Endothelial cell of umbilical vein (primary cell): Measurements from ENCODE around the gene UNC119. TPM values are rescaled to one million over a fixed set of nuclear protein-coding genes. Genes with fewer than 3 reads are reported as not detected.

Experiments used
- BruUV-seq: library from RNA; stranded (reverse); fragments of 400-500 nt; replicated peaks from 2 replicates; lab custom pipeline; 2021; lab: Mats Ljungman, UMichigan
- CTCF ChIA-PET: fragments of 300-600, 350-600 bp; sonication (Branson Sonifier 250); formaldehyde crosslinking; loops from one replicate; lab custom pipeline; 2021; ENCODE audit warnings: antibody characterized with exemption, inconsistent platforms; lab: Charles Lee
- POLR2A ChIA-PET: fragments of 300-600, 350-600 bp; sonication (Branson Sonifier 250); formaldehyde crosslinking; loops from one replicate; lab custom pipeline; 2021; ENCODE audit warnings: antibody characterized with exemption, inconsistent platforms; lab: Charles Lee
- DNase-seq: peaks from one replicate; pipeline ENCODE4 v3.0.0-alpha.2; 2011; ENCODE audit warnings: low read depth, low spot score
- FAIRE-seq: peaks from 2 replicates; lab custom pipeline; 2011; peaks lifted over from hg19 to GRCh38; lab: Jason Lieb, UNC
- H2AFZ ChIP-seq: 2 replicates; pipeline ENCODE4 v1.6.0; 2012; ENCODE audit warnings: low read depth, low read length, control low read depth, inconsistent platforms
- H3K27ac ChIP-seq: 2 replicates; pipeline ENCODE4 v1.5.1; 2011; ENCODE audit warnings: low read depth, mild to moderate bottlenecking, control low read depth, low read length, moderate library complexity; ENCODE audit not compliant: insufficient read depth
- H3K27me3 ChIP-seq, 2 experiments: 2 replicates each; pipeline versions ENCODE4 v1.6.0 to v1.6.1; 2011; ENCODE audit warnings: low read length in 2 of 2, mixed read lengths in 1 of 2; ENCODE audit not compliant: control insufficient read depth in 2 of 2, insufficient read depth in 2 of 2
- H3K36me3 ChIP-seq, 2 experiments: 2 replicates in 1 of 2; 3 replicates in 1 of 2; pipeline ENCODE4 v1.5.1; 2011; ENCODE audit warnings: low read length in 2 of 2, mild to moderate bottlenecking in 1 of 2, moderate library complexity in 1 of 2; ENCODE audit not compliant: control insufficient read depth in 2 of 2, insufficient read depth in 2 of 2; ENCODE audit errors: extremely low read depth in 1 of 2
- H3K4me1 ChIP-seq: 3 replicates; pipeline ENCODE4 v1.5.1; 2011; ENCODE audit warnings: mild to moderate bottlenecking, low read length; ENCODE audit not compliant: control insufficient read depth, insufficient read depth; ENCODE audit errors: extremely low read depth
- H3K4me2 ChIP-seq: 2 replicates; pipeline ENCODE4 v1.6.1; 2011; ENCODE audit warnings: low read length, control low read depth, mixed read lengths; ENCODE audit not compliant: insufficient read depth
- H3K4me3 ChIP-seq, 3 experiments: fragments of 200-600 bp in 1 of 3; sonication (generic), shearing (Covaris generic) in 1 of 3; replicated peaks in 1 of 3; 2 replicates each; pipeline ENCODE4 v1.5.1; 2011 to 2016; ENCODE audit warnings: control low read depth in 3 of 3, low read length in 3 of 3, mild to moderate bottlenecking in 2 of 3, inconsistent platforms in 1 of 3, low read depth in 1 of 3, moderate library complexity in 1 of 3; ENCODE audit not compliant: insufficient read depth in 1 of 3
- H3K79me2 ChIP-seq: 2 replicates; pipeline ENCODE4 v1.6.0; 2012; ENCODE audit warnings: low read length, inconsistent platforms; ENCODE audit not compliant: control insufficient read depth, insufficient read depth
- H3K9ac ChIP-seq: replicated peaks from 2 replicates; pipeline ENCODE3; 2011; ENCODE audit warnings: low read length, control low read depth; ENCODE audit not compliant: insufficient read depth; ENCODE audit errors: extremely low read depth
- H3K9me1 ChIP-seq: replicated peaks from 3 replicates; pipeline ENCODE4 v1.6.0; 2011; ENCODE audit warnings: mild to moderate bottlenecking, low read length; ENCODE audit not compliant: control insufficient read depth, insufficient read depth; ENCODE audit errors: extremely low read depth
- H3K9me3 ChIP-seq: replicated peaks from 2 replicates; pipeline ENCODE4 v1.5.1; 2012; ENCODE audit warnings: low read length, inconsistent platforms; ENCODE audit not compliant: control insufficient read depth, insufficient read depth
- H4K20me1 ChIP-seq: replicated peaks from 2 replicates; pipeline ENCODE3; 2011; ENCODE audit warnings: mild to moderate bottlenecking, low read length; ENCODE audit not compliant: control insufficient read depth, insufficient read depth; ENCODE audit errors: extremely low read depth
- CTCF ChIP-seq, 2 donors: IDR thresholded peaks; 1 replicate in 1 of 2; 2 replicates in 1 of 2; pipeline ENCODE4 v1.5.1; 2011; ENCODE audit warnings: low read length in 2 of 2, mild to moderate bottlenecking in 2 of 2, moderate library complexity in 2 of 2, control low read depth in 1 of 2, inconsistent platforms in 1 of 2, low read depth in 1 of 2; ENCODE audit not compliant: insufficient read depth in 1 of 2; ENCODE audit errors: extremely low read depth in 1 of 2
- EZH2 ChIP-seq: IDR thresholded peaks from 2 replicates; pipeline ENCODE4 v1.6.1; 2012; ENCODE audit warnings: borderline replicate concordance, low read depth, mild to moderate bottlenecking, moderate library complexity, low read length, inconsistent platforms; ENCODE audit not compliant: severe bottlenecking
- FOS ChIP-seq: IDR thresholded peaks from 2 replicates; pipeline ENCODE4 v1.6.1; 2011; ENCODE audit warnings: mild to moderate bottlenecking, low read length, moderate library complexity, borderline replicate concordance; ENCODE audit not compliant: insufficient read depth
- GATA2 ChIP-seq: IDR thresholded peaks from 2 replicates; pipeline ENCODE4 v1.7.0; 2011; ENCODE audit warnings: low read depth, mild to moderate bottlenecking, moderate library complexity, mixed read lengths, low read length; ENCODE audit not compliant: insufficient read length, insufficient read depth
- JUN ChIP-seq: IDR thresholded peaks from 2 replicates; pipeline ENCODE4 v1.6.1; 2011; ENCODE audit warnings: borderline replicate concordance, low read depth; ENCODE audit not compliant: insufficient read length, insufficient read depth
- MAX ChIP-seq: IDR thresholded peaks from 2 replicates; pipeline ENCODE4 v1.6.1; 2011; ENCODE audit not compliant: insufficient read depth, insufficient read length
- MYC ChIP-seq: IDR thresholded peaks from one replicate; pipeline ENCODE4 v1.6.1; 2011; ENCODE audit warnings: mild to moderate bottlenecking, low read depth, low read length
- POLR2A ChIP-seq: IDR thresholded peaks from 2 replicates; pipeline ENCODE4 v1.6.1; 2012; ENCODE audit warnings: low read depth, mild to moderate bottlenecking, control low read depth, low read length
- POLR2AphosphoS5 ChIP-seq: IDR thresholded peaks from 2 replicates; pipeline ENCODE4 v1.6.1; 2012; ENCODE audit warnings: low read depth, mild to moderate bottlenecking, control low read depth, low read length, moderate library complexity; ENCODE audit not compliant: insufficient read depth
- dilution Hi-C: fragments of 300-500 bp; cut with MboI; formaldehyde crosslinking; loops from one replicate; pipeline ENCODE4 v1.15.0; 2019; ENCODE audit warnings: low sequenced_read_pairs; ENCODE audit not compliant: extremely low pct_ligation_motif_present
- intact Hi-C: fragments of 100-400 bp; cut with micrococcal nuclease; formaldehyde crosslinking; loops from one replicate; pipeline ENCODE4 v1.10.0; 2022
- polyA plus RNA-seq, 4 experiments: library from polyadenylated mRNA; depleted of rRNA in 3 of 4; stranded (reverse) in 3 of 4; unstranded in 1 of 4; fragments of >200 nt; gene quantifications; 2 replicates each; pipeline versions ENCODE4 v1.2.1 to v1.2.3, GENCODE V29; 2011 to 2012; ENCODE audit warnings: missing spikeins in 1 of 4
- total RNA-seq: library from RNA; stranded (reverse); gene quantifications from 2 replicates; pipeline ENCODE4 v1.2.3, GENCODE V29; 2021

Gene UNC119
- total and polyA plus RNA-seq, 2 donors (not counting 3 experiments of a cell fraction or from before 2014, with no cell fraction given) = 26.3 to 67.8 TPM

- Histone ChIP-seq H4K20me1 (no peaks in the 10 kb centered on the region), H3K4me1 (peaks cover 2% of the 10 kb centered on the region), H3K79me2 (no peaks in the 10 kb centered on the region), H3K27ac (no peak overlapping the region), H3K36me3 (peaks cover 21 to 34% of the 10 kb centered on the region in 2 experiments), H3K9ac (no peak overlapping the region), H3K9me3 (no peaks in the 10 kb centered on the region), H3K4me2 (no peak overlapping the region), H3K4me3 (no peak overlapping the region), H3K9me1 (no peaks in the 10 kb centered on the region), H3K27me3 (no peaks in the 10 kb centered on the region), H2AFZ (no peak overlapping the region)
- intact Hi-C loops (no loop called here), dilution Hi-C loops (no loop called here)
- DNase-seq (no peak), FAIRE-seq (no peak)
- ChIA-PET CTCF (no interaction called here), POLR2A (interaction anchor here (0.6 kb wide), 1 partner anchor 26 kb away, joined by 3 read pairs; no protein-coding TSS in a partner anchor)
- TF ChIP-seq CTCF (IDR thresholded peaks at IDR 0.05; ENCODE audit: extremely low read depth in 1 of 2, insufficient read depth in 1 of 2, low read depth in 1 of 2, low read length in 2 of 2) = no peak
- TF ChIP-seq MYC = no peak
- TF ChIP-seq MAX = no peak
- TF ChIP-seq POLR2A = no peak
- no peak for TF ChIP-seq GATA2
- no peak for TF ChIP-seq FOS
- TF ChIP-seq EZH2 = no peak
- TF ChIP-seq POLR2AphosphoS5 = no peak
- TF ChIP-seq JUN = no peak
- no TSS peak for BruUV-seq
These were observed 28.5 kb upstream of the UNC119 start for GRCh38 chr17:28580959-28581358.
